ENCODE results near the gene RIC8B. TPM values are rescaled to one million over a fixed set of nuclear protein-coding genes. Genes with fewer than 3 reads are reported as not detected.

The RIC8B gene
- total RNA-seq, 1 experiment from 2014 or later = 29.0 TPM

GRCh38 chr12:106801830-106802533, 27.5 kb downstream of the RIC8B start:
- Mint-ChIP-seq H3K9me3 (no peaks in the 10 kb centered on the region), H3K4me3 (no peak overlapping the region), H3K27ac (no peak overlapping the region), H3K27me3 (ENCODE audit: low read depth) (no peaks in the 10 kb centered on the region), H3K4me1 (no peaks in the 10 kb centered on the region), H3K36me3 (ENCODE audit: insufficient read depth in 1 of 3, low read depth in 3 of 3) (peaks cover 9 to 32% (median 22%) of the 10 kb centered on the region in 3 experiments)
- H2BK12ac ChIP-seq (ENCODE audit: insufficient read length, low read depth, low read length) = no peak overlapping the region
- no peak for DNase-seq
- H3K4me2 ChIP-seq (ENCODE audit: insufficient read depth, insufficient read length, low read length) = no peak overlapping the region
- H2BK20ac ChIP-seq (ENCODE audit: low read depth, low read length, poor library complexity, severe bottlenecking) = no peak overlapping the region
- no peak overlapping the region for H3K23ac ChIP-seq (ENCODE audit: insufficient read length, low read depth, low read length)
- H2BK120ac ChIP-seq (ENCODE audit: low read depth, low read length, poor library complexity, severe bottlenecking) = no peak overlapping the region
- H3K27ac ChIP-seq (ENCODE audit: insufficient read length, low read depth, low read length) = no peak overlapping the region
- no peaks in the 10 kb centered on the region for H3K27me3 ChIP-seq (ENCODE audit: insufficient read depth, low read length)
- H3K18ac ChIP-seq (ENCODE audit: insufficient read length, low read depth, low read length) = no peak overlapping the region
- no peak overlapping the region for H4K8ac ChIP-seq (replicated peaks; ENCODE audit: insufficient read length, low read depth, low read length)
- no peak overlapping the region for H3T11ph ChIP-seq (ENCODE audit: low read length)
- no peak overlapping the region for H3K4ac ChIP-seq (ENCODE audit: low read depth, low read length)
- H3K79me1 ChIP-seq (ENCODE audit: insufficient read depth, low read depth, low read length, poor library complexity, severe bottlenecking) = no peaks in the 10 kb centered on the region
- TF ChIP-seq CTCF (conservative IDR thresholded peaks at IDR 0.05) = no peak
- no peaks in the 10 kb centered on the region for H4K20me1 ChIP-seq (ENCODE audit: control insufficient read depth, insufficient read depth, insufficient read length)
- no peaks in the 10 kb centered on the region for H3K23me2 ChIP-seq (ENCODE audit: insufficient read length, low read depth, low read length, poor library complexity, severe bottlenecking)
- H3K4me1 ChIP-seq (ENCODE audit: insufficient read depth, low read length) = no peaks in the 10 kb centered on the region
- no peak overlapping the region for H2AK5ac ChIP-seq (ENCODE audit: insufficient read length, low read length)
- no peak overlapping the region for H2BK15ac ChIP-seq (ENCODE audit: low read depth, low read length)
- no peak overlapping the region for H2BK5ac ChIP-seq (ENCODE audit: insufficient read length, low read length)
- no peak overlapping the region for H3K56ac ChIP-seq (ENCODE audit: insufficient read length, low read depth, low read length)
- H4K91ac ChIP-seq (ENCODE audit: insufficient read length, low read depth, low read length) = no peak overlapping the region
- no peak overlapping the region for H3K14ac ChIP-seq (ENCODE audit: insufficient read depth, low read length)
- H2AFZ ChIP-seq (ENCODE audit: low read length) = no peak overlapping the region
- H4K5ac ChIP-seq (ENCODE audit: insufficient read length, low read depth, low read length) = no peak overlapping the region
- no peaks in the 10 kb centered on the region for H3K9me3 ChIP-seq (ENCODE audit: control insufficient read depth, low read depth, low read length)
- no CpG with 5 or more reads among the region's 4 CpGs for WGBS (ENCODE audit: extremely low coverage, insufficient read length, low lambda C conversion rate)
- no peak overlapping the region for H3K9ac ChIP-seq (ENCODE audit: extremely low read depth, insufficient read length, low read length)
- no peaks in the 10 kb centered on the region for H3K79me2 ChIP-seq (ENCODE audit: insufficient read depth, low read length)

All from H9 (cell line).